Left lung (tissue), 10 donors: ENCODE data around the gene PRSS50. TPM values are rescaled to one million over a fixed set of nuclear protein-coding genes. Genes with fewer than 3 reads are reported as not detected.

Source experiments
- ATAC-seq: fragments of 200-7000 bp; cut with Tn5 transposase; one replicate; pipeline ENCODE4 v1.9.1; 2020; ENCODE audit warnings: moderate library complexity
- DNase-seq, 4 donors: peaks; one replicate each; pipeline ENCODE4 v3.0.0-alpha.2; 2013 to 2020
- H3K27ac ChIP-seq, 2 donors: fragments of 200-600 bp; sonication (generic) in 1 of 2; one replicate each; pipeline versions ENCODE4 v1.5.0 to v1.8.0; 2020 to 2021
- H3K27me3 ChIP-seq, 2 donors: fragments of 200-600 bp; sonication (generic) in 1 of 2; one replicate each; pipeline versions ENCODE4 v1.5.0 to v1.8.0; 2020 to 2021
- H3K36me3 ChIP-seq, 2 donors: fragments of 200-600 bp; sonication (generic) in 1 of 2; one replicate each; pipeline versions ENCODE4 v1.5.0 to v1.8.0; 2020 to 2021
- H3K4me1 ChIP-seq, 2 donors: fragments of 200-600 bp; one replicate each; pipeline ENCODE4 v1.8.0; 2021
- H3K4me3 ChIP-seq, 2 donors: fragments of 200-600 bp; sonication (generic) in 1 of 2; one replicate each; pipeline versions ENCODE4 v1.5.0 to v1.8.0; 2020 to 2021; ENCODE audit warnings: mild to moderate bottlenecking in 1 of 2
- H3K9me3 ChIP-seq, 2 donors: fragments of 200-600 bp; sonication (generic) in 1 of 2; one replicate each; pipeline versions ENCODE4 v1.5.0 to v1.8.0; 2020 to 2021
- CTCF ChIP-seq, 2 donors: fragments of 200-600 bp; sonication (generic) in 1 of 2; IDR thresholded peaks; one replicate each; pipeline versions ENCODE4 v1.5.0 to v1.8.0; 2021; ENCODE audit warnings: antibody characterized with exemption in 2 of 2
- intact Hi-C, 2 donors: fragments of 100-400 bp; cut with DNase I; formaldehyde crosslinking; loops; one replicate each; pipeline versions ENCODE4 v1.11.2 to v1.14.2; 2022
- polyA plus RNA-seq, 6 donors: library from polyadenylated mRNA; unstranded; fragments of 120-200 nt; gene quantifications; one replicate each; pipeline ENCODE4 v1.2.1, GENCODE V29; 2013; ENCODE audit not compliant: insufficient read length in 6 of 6
- total RNA-seq, 2 donors: library from RNA; stranded (reverse); fragmentation: NEBNext Ultra II Directional; extraction: Animal tissue kit (Norgen Biotek cat#: 25700); gene quantifications; one replicate each; pipeline ENCODE4 v1.2.1, GENCODE V29; 2021
- donor health status: DM: no; HTN: yes; CAD: no.
- donor health status: DM: no; HTN: no; CAD: no.

PRSS50 gene
- total and polyA plus RNA-seq, 8 donors, result 0.24 to 1.1 (median 0.66) TPM

DNA sequence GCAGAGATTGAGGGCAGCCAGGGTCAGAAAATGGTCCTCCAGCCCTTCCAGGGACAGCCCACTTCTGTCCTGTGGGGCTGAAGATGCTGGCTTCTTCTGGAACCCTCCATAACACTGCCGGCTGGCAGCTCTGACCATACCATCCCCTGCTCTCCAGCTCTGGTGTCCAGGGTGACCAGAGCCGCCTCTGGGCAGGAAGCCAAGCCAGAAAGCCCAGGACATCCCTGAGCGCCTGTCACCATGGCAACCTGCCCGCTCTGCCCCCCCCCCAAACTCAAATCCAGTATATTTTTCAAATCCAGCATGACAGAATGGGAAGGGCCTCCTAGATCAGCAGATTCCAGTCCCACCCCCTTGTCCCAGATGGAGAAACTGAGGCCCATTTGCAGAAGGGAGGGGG lies 16.9 kb downstream of the PRSS50 start:
- peaks cover 14 to 42% of the 10 kb centered on the region in 2 donors for H3K4me1 ChIP-seq
- H3K27ac ChIP-seq, result no peak overlapping the region
- peak in 2 of 4 donors; percentile 26 to 55 for DNase-seq
- intact Hi-C loops, result no loop called here
- no peak overlapping the region for H3K4me3 ChIP-seq
- TF ChIP-seq CTCF (IDR thresholded peaks at IDR 0.05), result no peak
- no peak for ATAC-seq
- no peaks in the 10 kb centered on the region for H3K36me3 ChIP-seq
- H3K27me3 ChIP-seq, result peaks cover 6 to 30% of the 10 kb centered on the region in 2 donors
- no peaks in the 10 kb centered on the region for H3K9me3 ChIP-seq

GRCh38 chr3:46699676-46700523 lies 17.8 kb downstream of the PRSS50 start:
- no peaks in the 10 kb centered on the region for H3K9me3 ChIP-seq
- H3K27me3 ChIP-seq, result peaks cover 6 to 30% of the 10 kb centered on the region in 2 donors
- H3K4me3 ChIP-seq, result no peak overlapping the region
- no peak overlapping the region for H3K27ac ChIP-seq
- H3K4me1 ChIP-seq, result peaks cover 20 to 51% of the 10 kb centered on the region in 2 donors
- intact Hi-C loops, result no loop called here
- no peaks in the 10 kb centered on the region for H3K36me3 ChIP-seq
- peak in 2 of 4 donors; percentile 83 for DNase-seq
- TF ChIP-seq CTCF (IDR thresholded peaks at IDR 0.05), result no peak
- ATAC-seq, result peak; percentile 74

DNA sequence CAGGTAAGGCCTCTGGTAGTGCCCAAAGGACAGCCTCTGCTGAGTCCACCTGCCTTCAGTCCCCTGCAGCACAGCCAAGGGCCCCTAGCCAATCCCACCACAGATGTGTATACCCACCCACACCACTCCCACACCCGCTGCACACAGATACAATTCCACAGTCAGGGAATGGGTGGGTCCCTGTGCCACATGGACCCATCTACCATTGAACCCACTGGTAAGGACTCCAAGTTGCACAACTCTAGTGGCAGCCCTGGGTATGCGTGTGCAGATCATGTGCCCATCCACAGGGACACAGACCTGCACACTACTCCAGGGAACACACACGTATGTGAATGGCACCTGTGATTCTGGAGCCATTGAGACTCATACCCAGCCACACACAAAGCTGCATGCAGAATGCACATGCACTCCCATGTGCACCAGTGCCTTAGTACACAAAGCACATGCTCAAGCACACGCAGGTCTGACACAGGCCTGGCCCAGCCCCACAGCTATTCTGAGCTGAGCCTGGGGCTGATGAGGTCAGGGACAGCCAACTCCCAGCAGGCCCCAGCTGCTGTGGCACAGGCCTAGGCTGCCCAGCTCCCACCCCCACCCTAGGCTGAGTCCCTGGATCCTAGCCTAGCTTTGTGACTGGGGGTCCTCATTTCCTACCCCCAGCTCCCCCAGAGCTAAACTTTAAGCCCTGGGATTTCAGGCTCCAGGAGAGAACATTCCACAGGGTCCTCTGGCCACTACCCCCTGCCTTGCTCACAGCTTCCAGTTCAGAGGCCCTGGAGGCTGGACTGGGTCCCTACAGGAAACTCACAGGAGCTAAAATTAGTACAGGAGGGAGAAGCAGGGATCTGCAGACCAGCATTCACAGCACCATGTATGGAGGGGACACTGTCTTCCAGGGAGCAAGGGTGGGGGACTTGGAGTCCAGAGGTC lies 21.4 kb downstream of the PRSS50 start:
- DNase-seq, result peak in 1 of 4 donors; percentile 43
- peak overlapping the region; percentile 72 to 93 for H3K27ac ChIP-seq
- no peaks in the 10 kb centered on the region for H3K9me3 ChIP-seq
- intact Hi-C loops, result no loop called here
- TF ChIP-seq CTCF (IDR thresholded peaks at IDR 0.05), result peak in 1 of 2 donors; percentile 9
- no peak for ATAC-seq
- H3K36me3 ChIP-seq, result no peaks in the 10 kb centered on the region
- peaks cover 32 to 79% of the 10 kb centered on the region in 2 donors for H3K4me1 ChIP-seq
- H3K27me3 ChIP-seq, result peaks cover 0 to 36% of the 10 kb centered on the region in 2 donors
- H3K4me3 ChIP-seq, result no peak overlapping the region

GRCh38 chr3:46695177-46695961 lies 22.3 kb downstream of the PRSS50 start:
- Histone ChIP-seq H3K27me3 (peaks cover 0 to 27% of the 10 kb centered on the region in 2 donors), H3K36me3 (no peaks in the 10 kb centered on the region), H3K4me1 (peaks cover 32 to 79% of the 10 kb centered on the region in 2 donors), H3K27ac (peak overlapping the region; percentile 72 to 93), H3K9me3 (no peaks in the 10 kb centered on the region), H3K4me3 (no peak overlapping the region)
- intact Hi-C loops, result no loop called here
- ATAC-seq, result peak; percentile 8
- peak; percentile 3 to 14 for TF ChIP-seq CTCF (IDR thresholded peaks at IDR 0.05)
- peak in 2 of 4 donors; percentile 36 to 85 for DNase-seq
